Activated CD8-positive, alpha-beta T cell treated with anti-CD3 and anti-CD28 coated beads for 36 hours (primary cell): ENCODE results near the gene NDEL1. TPM values are rescaled to one million over a fixed set of nuclear protein-coding genes. Genes with fewer than 3 reads are reported as not detected.

Experiments used
- ATAC-seq: fragments of 200-7000 bp; cut with Tn5 transposase; one replicate; pipeline ENCODE4 v1.10.0; 2021; ENCODE audit warnings: mild to moderate bottlenecking, moderate library complexity
- CTCF ChIA-PET: fragments of 350-600 bp; sonication (Branson Sonifier 250); formaldehyde crosslinking; loops from one replicate; lab custom pipeline; 2021; ENCODE audit warnings: antibody characterized with exemption; lab: Charles Lee
- POLR2A ChIA-PET: fragments of 350-600 bp; sonication (Branson Sonifier 250); formaldehyde crosslinking; loops from one replicate; lab custom pipeline; 2021; ENCODE audit warnings: antibody characterized with exemption; lab: Charles Lee
- DNase-seq: peaks from one replicate; pipeline ENCODE4 v3.0.0-alpha.2; 2020
- H3K27ac Mint-ChIP-seq: one replicate; pipeline ENCODE4 v1.8.0; 2021; ENCODE audit warnings: mild to moderate bottlenecking, mixed read lengths
- H3K27me3 Mint-ChIP-seq: one replicate; pipeline ENCODE4 v1.8.0; 2021; ENCODE audit warnings: mixed read lengths
- H3K36me3 Mint-ChIP-seq: one replicate; pipeline ENCODE4 v1.8.0; 2021; ENCODE audit warnings: low read depth, mixed read lengths
- H3K4me1 Mint-ChIP-seq: one replicate; pipeline ENCODE4 v1.8.0; 2021; ENCODE audit warnings: low read depth, mixed read lengths
- H3K4me3 Mint-ChIP-seq: one replicate; pipeline ENCODE4 v1.8.0; 2021; ENCODE audit warnings: mild to moderate bottlenecking, moderate library complexity, mixed read lengths
- H3K9me3 Mint-ChIP-seq: one replicate; pipeline ENCODE4 v1.8.0; 2021; ENCODE audit warnings: mixed read lengths
- CTCF ChIP-seq: fragments of 200-600 bp; IDR thresholded peaks from one replicate; pipeline ENCODE4 v1.8.0; 2022; ENCODE audit warnings: antibody characterized with exemption, mild to moderate bottlenecking
- intact Hi-C: fragments of 100-400 bp; cut with micrococcal nuclease; formaldehyde crosslinking; loops from one replicate; pipeline ENCODE4 v1.10.0; 2022
- total RNA-seq, 2 experiments: library from RNA; stranded (reverse); gene quantifications; one replicate each; pipeline ENCODE4 v1.2.3, GENCODE V29; 2021

The NDEL1 gene
- total RNA-seq, 2 experiments from 2014 or later = 48.1 to 53.9 TPM

- H3K27ac Mint-ChIP-seq = no peak overlapping the region
- no peak for TF ChIP-seq CTCF
- peaks cover 10% of the 10 kb centered on the region for H3K4me1 Mint-ChIP-seq
- H3K4me3 Mint-ChIP-seq = no peak overlapping the region
- intact Hi-C loops = no loop called here
- no peak for DNase-seq
- H3K36me3 Mint-ChIP-seq = peaks cover 28% of the 10 kb centered on the region
- no peak for ATAC-seq
- H3K27me3 Mint-ChIP-seq = no peaks in the 10 kb centered on the region
- POLR2A ChIA-PET = interaction anchor here (0.8 kb wide), 1 partner anchor 10 kb away, joined by 3 read pairs; no protein-coding TSS in a partner anchor
- H3K9me3 Mint-ChIP-seq = no peaks in the 10 kb centered on the region
- CTCF ChIA-PET = no interaction called here
These were observed 31.8 kb downstream of the NDEL1 start for GRCh38 chr17:8467527-8467926.

GRCh38 chr17:8468127-8468526 lies 32.4 kb downstream of the NDEL1 start:
- no peaks in the 10 kb centered on the region for H3K9me3 Mint-ChIP-seq
- H3K36me3 Mint-ChIP-seq = peaks cover 27% of the 10 kb centered on the region
- intact Hi-C loops = no loop called here

GRCh38 chr17:8468980-8469379 lies 33.3 kb downstream of the NDEL1 start:
- no peak overlapping the region for H3K27ac Mint-ChIP-seq
- H3K36me3 Mint-ChIP-seq = peaks cover 23% of the 10 kb centered on the region
- intact Hi-C loops = no loop called here
- no peak for ATAC-seq
- H3K4me1 Mint-ChIP-seq = peaks cover 3% of the 10 kb centered on the region
- CTCF ChIA-PET = interaction anchor here (1.2 kb wide), 1 partner anchor 59 kb away, joined by 3 read pairs; no protein-coding TSS in a partner anchor
- no peaks in the 10 kb centered on the region for H3K27me3 Mint-ChIP-seq
- no peak for DNase-seq
- TF ChIP-seq CTCF = no peak
- POLR2A ChIA-PET = no interaction called here
- H3K4me3 Mint-ChIP-seq = no peak overlapping the region
- H3K9me3 Mint-ChIP-seq = no peaks in the 10 kb centered on the region

More at GRCh38 chr17:8468127-8468526, 32.4 kb downstream of the NDEL1 start:
- H3K27ac Mint-ChIP-seq = no peak overlapping the region
- H3K4me1 Mint-ChIP-seq = peaks cover 8% of the 10 kb centered on the region
- ChIA-PET CTCF (interaction anchor here (1.2 kb wide), 1 partner anchor 58 kb away, joined by 3 read pairs; no protein-coding TSS in a partner anchor), POLR2A (interaction anchor here (0.8 kb wide), 1 partner anchor 11 kb away, joined by 3 read pairs; no protein-coding TSS in a partner anchor)
- H3K4me3 Mint-ChIP-seq = no peak overlapping the region
- ATAC-seq (no peak), DNase-seq (no peak)
- no peaks in the 10 kb centered on the region for H3K27me3 Mint-ChIP-seq
- no peak for TF ChIP-seq CTCF

- Mint-ChIP-seq H3K36me3 (peaks cover 31% of the 10 kb centered on the region), H3K4me1 (no peaks in the 10 kb centered on the region), H3K4me3 (no peak overlapping the region), H3K27ac (no peak overlapping the region), H3K9me3 (no peaks in the 10 kb centered on the region), H3K27me3 (no peaks in the 10 kb centered on the region)
- no peak for DNase-seq
- intact Hi-C loops = no loop called here
- POLR2A ChIA-PET = no interaction called here
- CTCF ChIA-PET = no interaction called here
- ATAC-seq = no peak
- TF ChIP-seq CTCF = no peak
These were observed 34.3 kb downstream of the NDEL1 start for GRCh38 chr17:8469964-8470363.

- intact Hi-C loops = no loop called here
- CTCF ChIA-PET = no interaction called here
- POLR2A ChIA-PET = interaction anchor here (1.2 kb wide), 1 partner anchor 10 kb away, joined by 4 read pairs; no protein-coding TSS in a partner anchor
- Mint-ChIP-seq H3K27ac (no peak overlapping the region), H3K4me1 (no peaks in the 10 kb centered on the region), H3K9me3 (no peaks in the 10 kb centered on the region), H3K27me3 (no peaks in the 10 kb centered on the region), H3K4me3 (no peak overlapping the region), H3K36me3 (peaks cover 36% of the 10 kb centered on the region)
- ATAC-seq (no peak), DNase-seq (no peak)
- no peak for TF ChIP-seq CTCF
These were observed 34.9 kb downstream of the NDEL1 start for GRCh38 chr17:8470447-8471047.
